NCI-H526 (cell line): Measurements from ENCODE around the gene TYRP1.
"Not testable (repeated sequence)": the region's sequence is repeated elsewhere in the genome, so short reads cannot be mapped to it uniquely, and the experiment has no call there.

Source experiments
- DNase-seq, 2 experiments: peaks; one replicate each; lab custom pipeline; 2025; lab: John Stamatoyannopoulos, UW

The TYRP1 gene

GRCh38 chr9:12693141-12693540, at the start of gene TYRP1:
TSS of gene TYRP1 (plus strand) at chr9:12693385. CDS start at chr9:12693997, 612 bp downstream.
- DNase-seq = no peak

- no peak for DNase-seq
These were observed 49.5 kb upstream of the TYRP1 start for GRCh38 chr9:12643686-12644085.

DNA sequence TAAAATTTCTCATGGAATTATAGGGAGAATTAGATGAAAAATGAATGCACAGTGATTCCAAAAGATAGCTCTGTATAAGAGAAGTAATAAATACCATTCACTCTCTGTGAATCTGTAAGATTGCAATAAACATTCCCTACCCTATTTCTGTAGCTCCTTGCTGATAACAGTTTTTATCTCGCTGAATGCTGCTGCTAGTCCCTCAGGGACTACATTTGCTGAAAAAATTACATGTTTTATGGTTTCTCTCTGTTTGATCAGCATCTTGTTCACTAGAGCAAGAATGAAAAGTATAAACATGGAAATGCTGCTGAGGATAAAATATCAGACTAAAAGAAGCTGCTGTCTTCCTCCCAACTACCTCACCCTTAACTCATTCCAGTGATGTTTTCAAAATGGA, 44.3 kb upstream of the TYRP1 start:
- DNase-seq = no peak

- DNase-seq = no peak
These were observed 42.1 kb upstream of the TYRP1 start for GRCh38 chr9:12651125-12651524.

- no peak for DNase-seq
These were observed 40.2 kb upstream of the TYRP1 start for GRCh38 chr9:12652973-12653372.

DNA sequence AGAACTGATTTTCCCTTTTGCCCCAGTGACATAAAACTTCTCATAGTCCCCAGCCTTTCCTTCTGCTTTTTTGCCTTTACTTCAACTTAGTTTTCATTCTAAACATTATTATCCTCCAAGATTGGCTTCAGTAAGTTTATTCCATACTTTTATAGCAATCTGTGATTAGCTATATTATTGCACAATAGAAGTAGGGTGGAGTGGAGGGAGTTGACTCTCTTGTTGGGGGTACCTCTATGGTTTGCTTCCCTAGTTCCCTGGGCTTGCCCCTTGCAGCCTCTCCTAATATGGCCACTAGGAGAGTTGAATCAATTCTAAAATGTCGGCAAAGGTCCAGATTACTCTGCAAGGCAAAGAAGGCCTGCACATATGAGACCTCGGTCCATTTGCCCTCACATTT, 36.4 kb upstream of the TYRP1 start:
- DNase-seq = no peak

GRCh38 chr9:12657233-12657632, 36.0 kb upstream of the TYRP1 start:
- DNase-seq = no peak

DNA sequence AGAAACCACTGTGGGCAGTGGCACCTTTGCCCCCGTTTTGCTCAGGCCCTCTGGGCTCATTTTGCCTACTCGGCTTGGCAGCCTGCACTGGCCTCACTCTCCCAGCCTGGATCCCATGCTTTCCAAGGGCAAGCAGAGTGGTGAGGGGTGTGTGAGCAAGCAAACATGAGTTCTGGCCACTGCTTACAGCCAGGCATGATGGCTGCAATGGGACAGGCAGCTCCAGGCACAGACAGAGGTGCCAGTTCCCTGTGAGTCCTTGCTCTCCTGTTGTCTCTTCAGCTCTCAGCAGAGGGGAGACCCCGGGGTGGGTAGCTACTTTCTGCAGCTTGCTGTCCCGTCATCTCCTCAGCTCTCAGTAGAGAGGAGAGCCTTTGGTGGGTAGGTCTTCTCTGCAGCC, 35.2 kb upstream of the TYRP1 start:
- no peak for DNase-seq

- DNase-seq = no peak
These were observed 34.5 kb upstream of the TYRP1 start for GRCh38 chr9:12658531-12659209.

- no peak for DNase-seq
These were observed 34.0 kb upstream of the TYRP1 start for GRCh38 chr9:12659220-12659619.

DNA sequence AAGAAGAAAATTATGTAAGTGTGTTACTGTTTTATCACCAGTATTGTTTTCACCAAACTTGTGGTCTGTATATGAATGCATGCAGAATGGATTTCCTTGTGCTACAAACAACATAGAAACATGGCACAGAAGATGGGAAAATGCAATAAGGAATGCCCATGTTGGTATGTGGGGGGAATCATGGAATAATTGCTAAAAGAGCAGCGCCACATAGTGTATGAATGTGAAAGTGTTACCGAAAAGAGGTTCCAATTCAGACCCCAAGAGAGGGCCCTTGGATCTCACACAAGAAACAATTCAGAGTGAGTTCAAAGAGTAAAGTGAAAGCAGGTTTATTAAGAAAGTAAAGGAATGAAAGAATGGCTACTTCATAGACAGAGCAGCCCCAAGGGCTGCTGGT, 26.4 kb upstream of the TYRP1 start:
- DNase-seq = peak in 1 of 2 experiments; percentile 14

DNA sequence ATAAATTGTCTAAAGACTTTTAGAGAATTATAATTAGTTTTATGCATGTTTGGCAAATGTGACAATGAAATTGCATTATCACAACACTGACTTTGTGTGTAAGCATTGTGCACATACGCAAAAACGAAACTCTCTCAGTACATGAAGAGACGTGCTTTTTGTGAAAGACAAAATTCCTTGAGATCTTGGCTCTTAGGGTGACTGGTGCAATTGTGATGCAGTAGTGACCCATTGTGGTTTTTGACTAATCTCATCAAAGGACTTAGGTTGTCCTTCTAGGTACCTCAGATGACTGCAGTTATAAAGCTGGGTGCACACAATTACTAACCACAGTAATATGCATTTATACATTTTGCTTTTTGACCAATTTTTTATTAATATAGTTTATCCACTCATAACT, 25.3 kb upstream of the TYRP1 start:
- DNase-seq = no peak

DNA sequence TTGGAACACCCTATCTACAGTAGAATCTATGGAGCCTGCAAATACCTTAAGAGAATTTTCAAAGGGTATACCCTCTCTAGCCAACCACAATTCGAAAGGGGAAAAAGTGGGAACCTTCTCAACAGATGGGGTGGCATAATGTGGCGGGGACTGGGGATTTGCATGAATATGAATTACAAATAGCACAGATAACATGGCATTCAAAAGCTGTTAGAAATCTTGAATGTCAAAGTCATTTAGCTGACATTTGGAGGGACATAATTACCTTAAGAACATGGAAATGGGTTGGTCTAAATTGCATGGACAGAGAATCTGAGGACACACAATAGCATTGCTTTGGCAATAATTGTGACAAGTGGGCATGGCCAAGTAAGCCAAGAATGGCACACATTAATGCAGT, 23.2 kb upstream of the TYRP1 start:
- DNase-seq = no peak

DNA sequence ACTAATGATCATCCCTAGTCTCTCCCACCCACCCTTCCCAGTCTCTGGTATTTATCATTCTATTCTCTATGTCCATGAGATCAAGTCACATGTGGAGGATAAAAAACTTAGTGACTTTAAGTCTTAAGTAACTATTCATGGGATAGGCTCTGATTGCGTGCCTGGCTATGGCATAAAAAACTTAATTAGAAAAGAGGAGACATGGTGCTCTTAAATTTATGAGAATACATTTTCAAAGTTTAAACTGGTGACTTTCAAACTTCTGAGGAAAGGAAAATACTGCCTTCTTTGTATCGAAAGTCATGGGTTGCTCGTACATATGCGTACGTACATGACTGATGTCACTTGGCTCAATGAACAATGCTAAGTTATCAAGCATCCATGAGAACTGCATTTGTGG, 18.2 kb upstream of the TYRP1 start:
- DNase-seq = no peak

GRCh38 chr9:12677462-12678126, 15.6 kb upstream of the TYRP1 start:
- not testable (repeated sequence) for DNase-seq

GRCh38 chr9:12680341-12680740, 12.8 kb upstream of the TYRP1 start:
- no peak for DNase-seq

- DNase-seq = no peak
These were observed 12.4 kb upstream of the TYRP1 start for GRCh38 chr9:12680757-12681156.

DNA sequence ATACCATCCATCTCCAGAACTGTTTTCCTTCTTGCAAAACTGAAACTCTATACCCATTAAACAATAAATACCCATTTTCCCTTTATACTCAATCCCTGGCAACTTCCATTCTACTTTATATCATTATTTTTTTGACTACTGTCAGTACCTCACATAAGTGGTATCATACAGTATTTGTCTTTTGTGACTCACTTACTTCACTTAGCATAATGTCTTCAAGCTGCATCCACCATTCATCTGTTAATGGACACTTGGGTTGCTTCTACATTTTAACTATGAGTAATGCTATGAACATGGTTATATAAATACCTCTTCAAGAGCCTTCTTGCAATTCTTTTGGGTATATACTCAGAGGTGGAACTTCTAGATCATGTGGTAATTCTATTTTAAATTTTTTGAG, 11.6 kb upstream of the TYRP1 start:
- no peak for DNase-seq

DNA sequence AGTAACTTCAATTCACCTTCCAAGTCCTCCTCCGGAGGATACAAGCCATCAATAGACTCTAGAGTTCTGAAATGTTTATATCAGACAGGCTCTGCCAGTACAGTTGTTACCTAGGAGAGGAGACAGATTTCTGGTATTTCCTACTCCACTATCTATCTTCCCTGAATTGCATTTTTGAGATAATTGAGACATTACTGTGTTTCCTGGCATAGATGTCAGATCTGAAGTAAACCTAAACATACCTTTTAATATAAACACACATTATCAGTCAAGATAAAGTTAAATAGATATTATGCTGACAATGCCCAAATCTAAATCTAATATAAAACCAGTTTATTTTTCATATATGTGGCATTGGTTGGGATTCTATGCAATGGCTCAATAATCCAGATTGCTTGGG, 8.2 kb upstream of the TYRP1 start:
- no peak for DNase-seq

GRCh38 chr9:12689233-12689632, 4.0 kb upstream of the TYRP1 start:
- no peak for DNase-seq

DNA sequence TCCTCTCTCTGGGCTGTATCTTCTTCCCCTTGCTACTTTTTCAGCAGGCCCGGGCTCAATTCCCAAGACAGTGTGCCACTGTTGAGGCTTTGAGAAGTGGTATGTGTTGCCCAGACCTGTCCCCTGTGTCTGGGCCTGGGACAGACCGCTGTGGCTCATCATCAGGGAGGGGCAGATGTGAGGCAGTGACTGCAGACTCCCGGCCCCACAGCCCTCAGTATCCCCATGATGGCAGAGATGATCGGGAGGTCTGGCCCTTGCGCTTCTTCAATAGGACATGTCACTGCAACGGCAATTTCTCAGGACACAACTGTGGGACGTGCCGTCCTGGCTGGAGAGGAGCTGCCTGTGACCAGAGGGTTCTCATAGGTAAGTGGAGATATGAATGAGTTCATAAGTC, 828 bp downstream of the TYRP1 start:
- DNase-seq = no peak

GRCh38 chr9:12695474-12695873, 2.3 kb downstream of the TYRP1 start:
- no peak for DNase-seq

DNA sequence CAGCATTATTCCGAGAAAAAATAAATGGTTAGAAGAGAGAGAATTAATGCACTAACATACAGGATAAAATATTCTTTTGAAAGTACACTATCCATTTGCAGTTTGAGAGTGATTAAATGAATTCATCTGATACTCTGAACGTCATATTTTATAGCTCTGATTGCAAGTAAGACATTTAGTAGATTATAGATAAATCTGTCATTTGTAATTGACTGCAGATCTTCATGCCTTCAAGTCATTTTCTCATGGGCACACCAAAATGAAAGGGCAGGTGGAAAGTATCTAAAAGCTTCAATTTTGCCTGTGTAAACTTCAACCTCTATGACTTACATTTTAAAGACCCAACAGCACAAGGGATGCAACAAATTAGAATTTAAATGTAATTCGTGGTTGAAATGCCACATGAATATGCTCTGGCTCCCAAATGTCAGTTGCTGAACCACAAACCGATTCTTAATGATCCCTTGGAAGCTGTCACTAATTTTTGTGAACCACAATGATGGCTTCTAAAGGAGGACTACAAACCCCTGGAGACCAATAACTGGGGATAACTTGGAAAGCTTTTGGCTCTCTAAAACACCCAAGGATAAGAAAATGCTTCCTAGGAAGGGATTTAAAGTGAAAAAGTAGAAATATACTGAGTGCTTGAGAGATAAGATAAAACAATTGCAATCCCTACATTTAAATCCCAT, 3.9 kb downstream of the TYRP1 start:
- peak in 1 of 2 experiments; percentile 10 for DNase-seq
